SK-N-SH (cell line): ENCODE results near the gene SMO. TPM values are rescaled to one million over a fixed set of nuclear protein-coding genes. Genes with fewer than 3 reads are reported as not detected.

Source experiments
- CTCF ChIA-PET: fragments of 300-600, 350-600 bp; formaldehyde crosslinking; extraction: SDS; loops from one replicate; lab custom pipeline; 2021; lab: Yijun Ruan, JAX
- POLR2A ChIA-PET: fragments of 350-600 bp; sonication (Branson Sonifier 250); formaldehyde crosslinking; extraction: SDS; loops from one replicate; lab custom pipeline; 2020; ENCODE audit warnings: antibody characterized with exemption, inconsistent platforms; lab: Yijun Ruan, JAX
- DNase-seq: peaks from one replicate; pipeline ENCODE4 v3.0.0; 2012
- H2AFZ ChIP-seq: fragments of 200-600 bp; sonication (generic); 2 replicates; pipeline ENCODE4 v1.8.1; 2016; ENCODE audit warnings: antibody characterized with exemption, mild to moderate bottlenecking, low read depth
- H3F3A ChIP-seq: fragments of 200-600 bp; sonication (generic); replicated peaks from 2 replicates; pipeline ENCODE3; 2016; ENCODE audit warnings: antibody characterized with exemption, mild to moderate bottlenecking; ENCODE audit not compliant: insufficient read depth
- H3K27ac ChIP-seq, 2 experiments: fragments of 200-500 bp in 1 of 2; fragments of 200-600 bp in 1 of 2; sonication (Bioruptor generic) in 1 of 2; sonication (generic), shearing (Covaris generic) in 1 of 2; 2 replicates each; pipeline versions ENCODE4 v1.5.1 to v1.6.1; 2014 to 2016; ENCODE audit warnings: low read depth in 2 of 2, inconsistent platforms in 1 of 2, low read length in 1 of 2, mild to moderate bottlenecking in 1 of 2, mixed read lengths in 1 of 2
- H3K27me3 ChIP-seq: fragments of 200-600 bp; sonication (generic), shearing (Covaris generic); 2 replicates; pipeline ENCODE4 v1.6.1; 2016; ENCODE audit warnings: mixed run types; ENCODE audit not compliant: insufficient read depth
- H3K36me3 ChIP-seq, 2 experiments: fragments of 200-500 bp in 1 of 2; fragments of 200-600 bp in 1 of 2; sonication (Bioruptor generic) in 1 of 2; sonication (generic) in 1 of 2; replicated peaks in 1 of 2; 2 replicates each; pipeline versions ENCODE3 to v1.5.1; 2014 to 2016; ENCODE audit warnings: low read length in 1 of 2, mild to moderate bottlenecking in 1 of 2; ENCODE audit not compliant: insufficient read depth in 2 of 2, control insufficient read depth in 1 of 2
- H3K4me1 ChIP-seq, 2 experiments: fragments of 200-500 bp in 1 of 2; fragments of 200-600 bp in 1 of 2; sonication (Bioruptor generic) in 1 of 2; sonication (generic), shearing (Covaris generic) in 1 of 2; 2 replicates each; pipeline versions ENCODE4 v1.5.1 to v1.6.1; 2014 to 2016; ENCODE audit warnings: low read depth in 1 of 2, low read length in 1 of 2, mixed run types in 1 of 2; ENCODE audit not compliant: insufficient read depth in 2 of 2, control insufficient read depth in 1 of 2
- H3K4me2 ChIP-seq: fragments of 200-600 bp; sonication (generic), shearing (Covaris generic); 2 replicates; pipeline ENCODE4 v1.6.1; 2017; ENCODE audit warnings: mixed run types
- H3K4me3 ChIP-seq, 2 experiments: fragments of 200-500 bp in 1 of 2; fragments of 200-600 bp in 1 of 2; sonication (Bioruptor generic) in 1 of 2; sonication (generic), shearing (Covaris generic) in 1 of 2; 2 replicates each; pipeline versions ENCODE4 v1.5.1 to v1.8.1; 2014 to 2016; ENCODE audit warnings: low read depth in 2 of 2, inconsistent platforms in 1 of 2, low read length in 1 of 2, mild to moderate bottlenecking in 1 of 2, mixed read lengths in 1 of 2, moderate library complexity in 1 of 2
- H3K79me2 ChIP-seq: fragments of 200-600 bp; sonication (generic); 2 replicates; pipeline ENCODE4 v1.8.1; 2017; ENCODE audit warnings: mild to moderate bottlenecking; ENCODE audit not compliant: insufficient read depth
- H3K9ac ChIP-seq: fragments of 200-600 bp; sonication (generic); 2 replicates; pipeline ENCODE4 v1.6.1; 2017; ENCODE audit warnings: mixed run types
- H3K9me2 ChIP-seq: fragments of 200-600 bp; sonication (generic); 2 replicates; pipeline ENCODE4 v1.6.1; 2017; ENCODE audit warnings: mixed run types
- H3K9me3 ChIP-seq: fragments of 200-600 bp; sonication (generic); 2 replicates; pipeline ENCODE4 v1.6.1; 2017; ENCODE audit warnings: mixed run types, mild to moderate bottlenecking, moderate library complexity
- H4K20me1 ChIP-seq: fragments of 200-600 bp; sonication (generic); 2 replicates; pipeline ENCODE4 v1.6.1; 2017; ENCODE audit warnings: mild to moderate bottlenecking, mixed run types; ENCODE audit not compliant: insufficient read depth
- CHD2 ChIP-seq: fragments of 150-350 bp; IDR thresholded peaks from 2 replicates; pipeline ENCODE4 v1.6.1; 2018; ENCODE audit warnings: low read length; ENCODE audit not compliant: partially characterized antibody
- EZH2phosphoT487 ChIP-seq: fragments of 200-600 bp; sonication (generic); IDR thresholded peaks from 2 replicates; pipeline ENCODE4 v1.6.1; 2017; ENCODE audit warnings: low read depth, mixed run types, mild to moderate bottlenecking, antibody characterized with exemption, moderate library complexity, borderline replicate concordance
- FOSL2 ChIP-seq: IDR thresholded peaks from 2 replicates; pipeline ENCODE4 v1.4.0; 2012; ENCODE audit warnings: low read depth, mild to moderate bottlenecking, moderate library complexity, borderline replicate concordance
- FOXM1 ChIP-seq: IDR thresholded peaks from 2 replicates; pipeline ENCODE4 v1.4.0; 2012; ENCODE audit warnings: low read depth, mild to moderate bottlenecking
- GABPA ChIP-seq: IDR thresholded peaks from 2 replicates; pipeline ENCODE4 v1.4.0; 2012; ENCODE audit warnings: low read depth, mild to moderate bottlenecking
- GATA2 ChIP-seq: sonication (generic); formaldehyde crosslinking; IDR thresholded peaks from 2 replicates; pipeline ENCODE4 v1.5.0; 2020; ENCODE audit warnings: mild to moderate bottlenecking, missing genetic modification reagents
- IRF3 ChIP-seq: fragments of 150-350 bp; IDR thresholded peaks from 2 replicates; pipeline ENCODE4 v1.6.1; 2016; ENCODE audit warnings: mild to moderate bottlenecking, low read depth, low read length
- JUND ChIP-seq: IDR thresholded peaks from 2 replicates; pipeline ENCODE4 v1.4.0; 2012
- MEF2A ChIP-seq: IDR thresholded peaks from 2 replicates; pipeline ENCODE4 v1.4.0; 2012; ENCODE audit warnings: low read depth, borderline replicate concordance
- MXI1 ChIP-seq: IDR thresholded peaks from 2 replicates; pipeline ENCODE4 v1.6.1; 2012; ENCODE audit warnings: mild to moderate bottlenecking, low read depth, low read length, improper control_type of control experiment
- NFIC ChIP-seq: IDR thresholded peaks from 2 replicates; pipeline ENCODE4 v1.4.0; 2012; ENCODE audit warnings: borderline replicate concordance
- NRF1 ChIP-seq: IDR thresholded peaks from 2 replicates; pipeline ENCODE4 v1.6.1; 2012; ENCODE audit warnings: low read depth, mild to moderate bottlenecking, low read length
- POLR2AphosphoS5 ChIP-seq: IDR thresholded peaks from 2 replicates; pipeline ENCODE4 v1.6.1; 2012; ENCODE audit warnings: low read depth, low read length
- RAD21 ChIP-seq: IDR thresholded peaks from 2 replicates; pipeline ENCODE4 v1.6.1; 2012; ENCODE audit warnings: mild to moderate bottlenecking, low read length
- RCOR1 ChIP-seq: fragments of 150-350 bp; IDR thresholded peaks from 2 replicates; pipeline ENCODE4 v1.6.1; 2017; ENCODE audit warnings: antibody characterized with exemption, low read length
- RFX5 ChIP-seq: IDR thresholded peaks from 2 replicates; pipeline ENCODE4 v1.6.1; 2012; ENCODE audit warnings: mild to moderate bottlenecking, improper control_type of control experiment, low read length
- SIN3A ChIP-seq: IDR thresholded peaks from 2 replicates; pipeline ENCODE4 v1.6.1; 2012; ENCODE audit warnings: low read depth, mild to moderate bottlenecking, low read length, moderate library complexity, borderline replicate concordance
- SMC3 ChIP-seq: IDR thresholded peaks from 2 replicates; pipeline ENCODE4 v1.6.1; 2012; ENCODE audit warnings: low read depth, low read length, improper control_type of control experiment
- TCF12 ChIP-seq: IDR thresholded peaks from 2 replicates; pipeline ENCODE4 v1.4.0; 2012
- ZBTB33 ChIP-seq: IDR thresholded peaks from 2 replicates; pipeline ENCODE4 v1.4.0; 2012; ENCODE audit warnings: low read depth, borderline replicate concordance
- WGBS: methylation state at CpG from one replicate; pipeline ENCODE4 v1.1.6; 2017; ENCODE audit warnings: low lambda C conversion rate; 5-methylcytosine and 5-hydroxymethylcytosine counted together
- polyA plus RNA-seq, 3 experiments: library from polyadenylated mRNA; depleted of rRNA; stranded (reverse); fragments of >200 nt; gene quantifications; 2 replicates each; pipeline ENCODE4 v1.2.3, GENCODE V29; 2012
- TF ChIP-seq, protein P1 (sequence below): IDR thresholded peaks from 2 replicates; pipeline ENCODE4; 2012

Gene SMO
- polyA plus RNA-seq, 1 of the 3 experiments (the other 2 are of a cell fraction): 37.0 TPM

GRCh38 chr7:129176916-129177710 is 11.3 kb upstream of the SMO start:
- no peaks in the 10 kb centered on the region for H3K79me2 ChIP-seq
- POLR2A ChIA-PET: no interaction called here
- H4K20me1 ChIP-seq: no peaks in the 10 kb centered on the region
- H3K9ac ChIP-seq: no peak overlapping the region
- no peak overlapping the region for H3K4me3 ChIP-seq
- H3K27ac ChIP-seq: no peak overlapping the region
- DNase-seq: no peak
- WGBS: 54% methylated on average over 11 of the region's 11 CpGs
- no peaks in the 10 kb centered on the region for H3K4me1 ChIP-seq
- TF ChIP-seq, protein P1, sequence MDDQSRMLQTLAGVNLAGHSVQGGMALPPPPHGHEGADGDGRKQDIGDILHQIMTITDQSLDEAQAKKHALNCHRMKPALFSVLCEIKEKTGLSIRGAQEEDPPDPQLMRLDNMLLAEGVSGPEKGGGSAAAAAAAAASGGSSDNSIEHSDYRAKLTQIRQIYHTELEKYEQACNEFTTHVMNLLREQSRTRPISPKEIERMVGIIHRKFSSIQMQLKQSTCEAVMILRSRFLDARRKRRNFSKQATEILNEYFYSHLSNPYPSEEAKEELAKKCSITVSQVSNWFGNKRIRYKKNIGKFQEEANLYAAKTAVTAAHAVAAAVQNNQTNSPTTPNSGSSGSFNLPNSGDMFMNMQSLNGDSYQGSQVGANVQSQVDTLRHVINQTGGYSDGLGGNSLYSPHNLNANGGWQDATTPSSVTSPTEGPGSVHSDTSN: no peak
- no peak for TF ChIP-seq MXI1
- TF ChIP-seq IRF3: no peak
- no peak for TF ChIP-seq GATA2 (CRISPR knock-in tag)
- TF ChIP-seq CHD2: no peak
- TF ChIP-seq NRF1: no peak
- TF ChIP-seq MEF2A: no peak
- no peak for TF ChIP-seq RFX5
- no peak for TF ChIP-seq SIN3A
- TF ChIP-seq POLR2AphosphoS5: no peak
- H3K9me3 ChIP-seq: no peaks in the 10 kb centered on the region
- H3K27me3 ChIP-seq: no peaks in the 10 kb centered on the region
- no peaks in the 10 kb centered on the region for H3K36me3 ChIP-seq
- no peak overlapping the region for H2AFZ ChIP-seq
- H3K9me2 ChIP-seq: no peaks in the 10 kb centered on the region
- no peaks in the 10 kb centered on the region for H3F3A ChIP-seq
- no peak overlapping the region for H3K4me2 ChIP-seq
- CTCF ChIA-PET: interaction anchor here (1.8 to 2.8 kb wide), 2 partner anchors 11 to 13 kb away, joined by 5 to 18 read pairs; no protein-coding TSS in a partner anchor

DNA sequence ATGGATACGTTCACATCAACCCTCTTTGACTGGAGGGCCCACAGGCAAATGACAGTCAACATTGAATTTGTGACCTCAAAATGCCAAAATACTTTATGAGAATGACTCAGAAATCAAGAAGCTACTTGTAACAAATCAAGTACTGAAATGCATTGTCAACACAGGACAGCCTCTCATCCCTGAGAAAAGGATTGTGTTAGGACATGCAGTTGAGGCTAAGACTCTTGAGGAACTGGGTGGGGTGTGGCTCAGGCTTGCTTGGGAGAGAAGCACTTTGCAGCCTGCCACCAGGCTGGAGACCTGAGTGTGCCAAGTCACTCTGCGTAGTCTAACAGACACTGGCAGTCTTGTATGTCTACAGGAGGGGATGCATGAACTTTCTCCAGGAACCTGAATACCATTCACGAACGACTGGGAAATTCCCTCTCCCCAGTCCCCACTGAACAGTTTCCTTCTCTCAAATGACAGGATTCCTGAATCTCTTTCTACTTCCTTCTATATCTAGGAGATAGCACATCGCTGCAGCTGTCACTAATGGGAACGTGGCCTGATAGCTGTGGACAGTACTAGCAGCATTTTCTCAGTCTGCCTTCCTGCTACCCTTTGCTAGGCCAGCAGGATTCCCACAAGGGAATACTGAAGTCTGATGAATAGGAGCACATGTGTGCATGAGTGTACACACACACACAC is 3.3 kb upstream of the SMO start:
- H3K9me3 ChIP-seq: no peaks in the 10 kb centered on the region
- 90% methylated on average over 6 of the region's 6 CpGs for WGBS
- TF ChIP-seq TCF12: no peak
- no peak for TF ChIP-seq CHD2
- TF ChIP-seq FOXM1: no peak
- TF ChIP-seq SMC3: no peak
- TF ChIP-seq GATA2 (CRISPR knock-in tag): no peak
- TF ChIP-seq NFIC: no peak
- TF ChIP-seq ZBTB33: no peak
- no peak for TF ChIP-seq GABPA
- TF ChIP-seq RAD21: no peak
- TF ChIP-seq RCOR1: no peak
- TF ChIP-seq EZH2phosphoT487: no peak
- TF ChIP-seq JUND: no peak
- TF ChIP-seq FOSL2: no peak
- TF ChIP-seq, protein P1: no peak

More for the DNA sequence above, 3.3 kb upstream of the SMO start:
- Histone ChIP-seq H3K79me2 (peaks cover 10% of the 10 kb centered on the region), H3K4me2 (no peak overlapping the region), H3K36me3 (no peaks in the 10 kb centered on the region), H3K4me1 (peaks cover 0 to 14% of the 10 kb centered on the region in 2 experiments; a peak in 2 of 4 replicates), H3K9ac (no peak overlapping the region), H3K4me3 (no peak overlapping the region), H4K20me1 (peaks cover 6% of the 10 kb centered on the region; the same call in 1 of the 2 replicates), H3K27ac (no peak overlapping the region), H2AFZ (no peak overlapping the region), H3F3A (no peaks in the 10 kb centered on the region), H3K9me2 (no peaks in the 10 kb centered on the region), H3K27me3 (no peaks in the 10 kb centered on the region)
- DNase-seq: no peak
- POLR2A ChIA-PET: no interaction called here
- CTCF ChIA-PET: interaction anchor here (0.6 to 2.1 kb wide), 3 partner anchors 21 to 129 kb away, joined by 3 to 7 read pairs (median 6); no protein-coding TSS in a partner anchor
